ENCODE results near the gene CLHC1.
A peak's percentile ranks its signal among the peaks of the same experiment; 100 is the strongest.
"Not testable (repeated sequence)": the region's sequence is repeated elsewhere in the genome, so short reads cannot be mapped to it uniquely, and the experiment has no call there.

Gene CLHC1

GRCh38 chr2:55232084-55232862, at the start of gene CLHC1, which contains the start of gene RPS27A:
TSS of gene CLHC1 (minus strand) at chr2:55232293. CDS start at chr2:55222411, 9,882 bp downstream.
TSS of gene RPS27A (plus strand) at chr2:55232688. CDS start at chr2:55232825, 137 bp downstream.
- DNase-seq (ENCODE audit: low spot score) = peak; percentile 96

- DNase-seq (ENCODE audit: low spot score) = not testable (repeated sequence)
Observed at GRCh38 chr2:55280851-55281546, 48.9 kb upstream of the CLHC1 start.

GRCh38 chr2:55279859-55280424, 47.8 kb upstream of the CLHC1 start:
- DNase-seq (ENCODE audit: low spot score) = not testable (repeated sequence)

- not testable (repeated sequence) for DNase-seq (ENCODE audit: low spot score)
Observed at GRCh38 chr2:55279214-55279835, 47.2 kb upstream of the CLHC1 start.

GRCh38 chr2:55277310-55277709, 45.2 kb upstream of the CLHC1 start:
- DNase-seq (ENCODE audit: low spot score) = no peak

GRCh38 chr2:55274346-55274745, 42.3 kb upstream of the CLHC1 start:
- not testable (repeated sequence) for DNase-seq (ENCODE audit: low spot score)

- DNase-seq (ENCODE audit: low spot score) = no peak
Observed at GRCh38 chr2:55269645-55269990, 37.5 kb upstream of the CLHC1 start.

- peak; percentile 89 for DNase-seq (ENCODE audit: low spot score)
Observed at GRCh38 chr2:55268907-55269644, 37.0 kb upstream of the CLHC1 start, which contains the start of gene MTIF2. TSS of gene MTIF2 (minus strand) at chr2:55269231. CDS start at chr2:55263858, 5,373 bp downstream.

- peak; percentile 2 for DNase-seq (ENCODE audit: low spot score)
Observed at GRCh38 chr2:55268288-55268906, 36.3 kb upstream of the CLHC1 start.

GRCh38 chr2:55259586-55259985, 27.5 kb upstream of the CLHC1 start:
- DNase-seq (ENCODE audit: low spot score) = not testable (repeated sequence)

- DNase-seq (ENCODE audit: low spot score) = no peak
Observed at GRCh38 chr2:55252832-55253231, 20.7 kb upstream of the CLHC1 start.

- DNase-seq (ENCODE audit: low spot score) = no peak
Observed at GRCh38 chr2:55247025-55247424, 14.9 kb upstream of the CLHC1 start.

- DNase-seq (ENCODE audit: low spot score) = no peak
Observed at GRCh38 chr2:55245411-55245810, 13.3 kb upstream of the CLHC1 start.

GRCh38 chr2:55242617-55243016, 10.5 kb upstream of the CLHC1 start:
- no peak for DNase-seq (ENCODE audit: low spot score)

GRCh38 chr2:55241582-55241981, 9.5 kb upstream of the CLHC1 start:
- not testable (repeated sequence) for DNase-seq (ENCODE audit: low spot score)

GRCh38 chr2:55239656-55240222, 7.6 kb upstream of the CLHC1 start:
- no peak for DNase-seq (ENCODE audit: low spot score)

- no peak for DNase-seq (ENCODE audit: low spot score)
Observed at GRCh38 chr2:55236992-55237543, 5.0 kb upstream of the CLHC1 start.

GRCh38 chr2:55235724-55236538, 3.8 kb upstream of the CLHC1 start:
- no peak for DNase-seq (ENCODE audit: low spot score)

- DNase-seq (ENCODE audit: low spot score) = no peak
Observed at GRCh38 chr2:55233658-55233940, 1.5 kb upstream of the CLHC1 start.
